ENCODE data around the gene S100A6. TPM values are rescaled to one million over a fixed set of nuclear protein-coding genes. Genes with fewer than 3 reads are reported as not detected.

Gene S100A6
- total RNA-seq, 1 experiment from 2014 or later, result 1,633 TPM

GRCh38 chr1:153566414-153567371 is 30.9 kb upstream of the S100A6 start (continued):
- TF ChIP-seq SRF (IDR thresholded peaks at IDR 0.05; ENCODE audit: low read depth), result no peak
- TF ChIP-seq EGR1 (IDR thresholded peaks at IDR 0.05; ENCODE audit: low read depth), result no peak
- peak; percentile 95 for TF ChIP-seq TCF7L2 (IDR thresholded peaks at IDR 0.05; ENCODE audit: borderline replicate concordance, extremely low read depth, insufficient read depth, insufficient read length)
- TF ChIP-seq POLR2AphosphoS5 (IDR thresholded peaks at IDR 0.05; ENCODE audit: low read depth, low read length), result peak; percentile 83
- no peak for TF ChIP-seq REST (IDR thresholded peaks at IDR 0.05; ENCODE audit: low read depth)
- TF ChIP-seq FOSL1 (IDR thresholded peaks at IDR 0.05; ENCODE audit: low read depth), result no peak
- peak; percentile 48 for TF ChIP-seq POLR2A (IDR thresholded peaks at IDR 0.05; ENCODE audit: borderline replicate concordance, extremely low read depth, insufficient read depth, insufficient read length)
- TF ChIP-seq CBX3 (IDR thresholded peaks at IDR 0.05; ENCODE audit: low read depth), result no peak
- TF ChIP-seq RAD21 (IDR thresholded peaks at IDR 0.05; ENCODE audit: low read depth), result no peak
- no peak for TF ChIP-seq EZH2 (IDR thresholded peaks at IDR 0.05)
- no peak for TF ChIP-seq JUND (IDR thresholded peaks at IDR 0.05)
- no peak for TF ChIP-seq MAX (IDR thresholded peaks at IDR 0.05)
- TF ChIP-seq ATF3 (IDR thresholded peaks at IDR 0.05), result no peak
- TF ChIP-seq SIN3A (IDR thresholded peaks at IDR 0.05; ENCODE audit: low read depth), result no peak
- no peak for TF ChIP-seq ZNF274 (IDR thresholded peaks at IDR 0.05; ENCODE audit: low read depth, low read length)

Data from HCT116 (cell line).